AG10803 (cell line): ENCODE measurements around the gene AR.

ENCODE experiments used
- DNase-seq: peaks from one replicate; pipeline ENCODE4 v3.0.0; 2010; ENCODE audit warnings: low read depth
- H3K4me3 ChIP-seq: 2 replicates; pipeline ENCODE4 v1.5.1; 2011; ENCODE audit warnings: mild to moderate bottlenecking, low read length, control low read depth
- TF ChIP-seq, protein P1 (sequence below): conservative IDR thresholded peaks from 2 replicates; pipeline ENCODE4 v1.5.1; 2011; ENCODE audit warnings: mild to moderate bottlenecking, low read length, control low read depth, inconsistent platforms

AR gene

DNA sequence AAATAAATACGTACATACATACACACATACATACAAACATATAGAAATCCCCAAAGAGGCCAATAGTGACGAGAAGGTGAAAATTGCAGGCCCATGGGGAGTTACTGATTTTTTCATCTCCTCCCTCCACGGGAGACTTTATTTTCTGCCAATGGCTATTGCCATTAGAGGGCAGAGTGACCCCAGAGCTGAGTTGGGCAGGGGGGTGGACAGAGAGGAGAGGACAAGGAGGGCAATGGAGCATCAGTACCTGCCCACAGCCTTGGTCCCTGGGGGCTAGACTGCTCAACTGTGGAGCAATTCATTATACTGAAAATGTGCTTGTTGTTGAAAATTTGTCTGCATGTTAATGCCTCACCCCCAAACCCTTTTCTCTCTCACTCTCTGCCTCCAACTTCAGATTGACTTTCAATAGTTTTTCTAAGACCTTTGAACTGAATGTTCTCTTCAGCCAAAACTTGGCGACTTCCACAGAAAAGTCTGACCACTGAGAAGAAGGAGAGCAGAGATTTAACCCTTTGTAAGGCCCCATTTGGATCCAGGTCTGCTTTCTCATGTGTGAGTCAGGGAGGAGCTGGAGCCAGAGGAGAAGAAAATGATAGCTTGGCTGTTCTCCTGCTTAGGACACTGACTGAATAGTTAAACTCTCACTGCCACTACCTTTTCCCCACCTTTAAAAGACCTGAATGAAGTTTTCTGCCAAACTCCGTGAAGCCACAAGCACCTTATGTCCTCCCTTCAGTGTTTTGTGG is 180.7 kb downstream of the AR start:
- TF ChIP-seq, protein P1, sequence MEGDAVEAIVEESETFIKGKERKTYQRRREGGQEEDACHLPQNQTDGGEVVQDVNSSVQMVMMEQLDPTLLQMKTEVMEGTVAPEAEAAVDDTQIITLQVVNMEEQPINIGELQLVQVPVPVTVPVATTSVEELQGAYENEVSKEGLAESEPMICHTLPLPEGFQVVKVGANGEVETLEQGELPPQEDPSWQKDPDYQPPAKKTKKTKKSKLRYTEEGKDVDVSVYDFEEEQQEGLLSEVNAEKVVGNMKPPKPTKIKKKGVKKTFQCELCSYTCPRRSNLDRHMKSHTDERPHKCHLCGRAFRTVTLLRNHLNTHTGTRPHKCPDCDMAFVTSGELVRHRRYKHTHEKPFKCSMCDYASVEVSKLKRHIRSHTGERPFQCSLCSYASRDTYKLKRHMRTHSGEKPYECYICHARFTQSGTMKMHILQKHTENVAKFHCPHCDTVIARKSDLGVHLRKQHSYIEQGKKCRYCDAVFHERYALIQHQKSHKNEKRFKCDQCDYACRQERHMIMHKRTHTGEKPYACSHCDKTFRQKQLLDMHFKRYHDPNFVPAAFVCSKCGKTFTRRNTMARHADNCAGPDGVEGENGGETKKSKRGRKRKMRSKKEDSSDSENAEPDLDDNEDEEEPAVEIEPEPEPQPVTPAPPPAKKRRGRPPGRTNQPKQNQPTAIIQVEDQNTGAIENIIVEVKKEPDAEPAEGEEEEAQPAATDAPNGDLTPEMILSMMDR, result peak; percentile 24
- no peak for DNase-seq

DNA sequence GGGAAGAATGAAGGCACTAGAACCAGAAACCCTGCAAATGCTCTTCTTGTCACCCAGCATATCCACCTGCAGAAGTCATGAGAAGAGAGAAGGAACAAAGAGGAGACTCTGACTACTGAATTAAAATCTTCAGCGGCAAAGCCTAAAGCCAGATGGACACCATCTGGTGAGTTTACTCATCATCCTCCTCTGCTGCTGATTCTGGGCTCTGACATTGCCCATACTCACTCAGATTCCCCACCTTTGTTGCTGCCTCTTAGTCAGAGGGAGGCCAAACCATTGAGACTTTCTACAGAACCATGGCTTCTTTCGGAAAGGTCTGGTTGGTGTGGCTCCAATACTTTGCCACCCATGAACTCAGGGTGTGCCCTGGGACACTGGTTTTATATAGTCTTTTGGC is 181.7 kb downstream of the AR start:
- DNase-seq, result peak; percentile 42
- H3K4me3 ChIP-seq, result no peak overlapping the region
- TF ChIP-seq, protein P1, result no peak

More for the DNA sequence above, 180.7 kb downstream of the AR start:
- no peak overlapping the region for H3K4me3 ChIP-seq

DNA sequence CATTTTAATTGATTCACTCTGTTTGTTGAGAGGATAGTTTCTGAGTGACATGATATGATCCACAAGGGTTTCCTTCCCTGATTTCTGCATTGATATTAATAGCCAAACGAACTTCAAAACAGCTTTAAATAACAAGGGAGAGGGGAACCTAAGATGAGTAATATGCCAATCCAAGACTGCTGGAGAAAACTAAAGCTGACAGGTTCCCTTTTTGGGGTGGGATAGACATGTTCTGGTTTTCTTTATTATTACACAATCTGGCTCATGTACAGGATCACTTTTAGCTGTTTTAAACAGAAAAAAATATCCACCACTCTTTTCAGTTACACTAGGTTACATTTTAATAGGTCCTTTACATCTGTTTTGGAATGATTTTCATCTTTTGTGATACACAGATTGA is 182.2 kb downstream of the AR start:
- no peak for DNase-seq
- no peak overlapping the region for H3K4me3 ChIP-seq
- TF ChIP-seq, protein P1, result no peak

DNA sequence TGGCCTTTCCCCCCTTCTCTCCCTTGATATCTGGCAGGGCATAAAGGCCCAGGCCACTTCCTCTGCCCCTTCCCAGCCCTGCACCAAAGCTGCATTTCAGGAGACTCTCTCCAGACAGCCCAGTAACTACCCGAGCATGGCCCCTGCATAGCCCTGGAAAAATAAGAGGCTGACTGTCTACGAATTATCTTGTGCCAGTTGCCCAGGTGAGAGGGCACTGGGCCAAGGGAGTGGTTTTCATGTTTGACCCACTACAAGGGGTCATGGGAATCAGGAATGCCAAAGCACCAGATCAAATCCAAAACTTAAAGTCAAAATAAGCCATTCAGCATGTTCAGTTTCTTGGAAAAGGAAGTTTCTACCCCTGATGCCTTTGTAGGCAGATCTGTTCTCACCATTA is 183.8 kb downstream of the AR start:
- no peak overlapping the region for H3K4me3 ChIP-seq
- TF ChIP-seq, protein P1, result no peak
- no peak for DNase-seq

DNA sequence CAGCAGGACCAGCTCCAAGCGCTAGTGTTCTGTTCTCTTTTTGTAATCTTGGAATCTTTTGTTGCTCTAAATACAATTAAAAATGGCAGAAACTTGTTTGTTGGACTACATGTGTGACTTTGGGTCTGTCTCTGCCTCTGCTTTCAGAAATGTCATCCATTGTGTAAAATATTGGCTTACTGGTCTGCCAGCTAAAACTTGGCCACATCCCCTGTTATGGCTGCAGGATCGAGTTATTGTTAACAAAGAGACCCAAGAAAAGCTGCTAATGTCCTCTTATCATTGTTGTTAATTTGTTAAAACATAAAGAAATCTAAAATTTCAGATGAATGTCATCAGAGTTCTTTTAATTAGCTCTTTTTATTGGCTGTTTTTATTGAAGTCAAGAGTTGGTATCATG is 186.5 kb downstream of the AR start:
- DNase-seq, result no peak
- TF ChIP-seq, protein P1, result no peak
- H3K4me3 ChIP-seq, result no peak overlapping the region

DNA sequence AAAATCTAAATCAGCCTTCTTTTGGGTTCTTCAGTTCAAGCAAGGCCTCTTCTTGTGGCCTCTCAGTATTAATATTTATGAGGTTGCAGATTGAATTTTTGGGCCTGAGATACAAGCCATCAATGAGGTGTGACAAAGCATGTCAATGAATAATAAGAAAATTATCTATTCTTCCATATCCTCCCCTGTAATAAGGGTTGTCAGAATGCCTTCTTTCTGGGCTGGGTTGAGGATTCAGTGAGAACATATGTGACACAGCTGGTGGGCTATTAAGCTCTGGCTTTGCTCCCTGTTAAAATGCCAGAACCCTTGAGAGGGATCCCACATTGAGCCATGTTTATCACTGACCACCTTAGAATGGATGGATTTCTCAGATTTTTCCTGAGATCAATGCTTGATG is 187.2 kb downstream of the AR start:
- no peak overlapping the region for H3K4me3 ChIP-seq
- TF ChIP-seq, protein P1, result no peak
- DNase-seq, result no peak

DNA sequence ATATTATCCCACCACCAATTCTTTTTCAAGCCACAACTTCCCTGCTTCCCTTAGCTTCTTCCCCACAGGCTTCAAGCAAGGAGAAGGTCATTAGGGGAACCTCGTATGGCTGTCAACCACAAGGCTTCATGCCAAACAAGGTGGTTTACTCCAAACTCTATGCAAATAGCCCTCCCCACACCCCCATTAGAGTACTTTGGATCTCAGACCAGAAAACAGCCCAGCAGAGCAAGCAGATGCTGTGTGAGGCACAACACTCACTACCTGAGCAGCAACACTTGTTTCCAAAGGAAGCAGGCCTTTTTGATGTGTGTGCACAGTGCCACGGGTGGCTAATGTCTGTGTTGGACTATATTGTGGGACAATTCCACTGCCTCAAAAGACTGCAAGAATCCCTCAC is 189.0 kb downstream of the AR start:
- TF ChIP-seq, protein P1, result no peak
- H3K4me3 ChIP-seq, result no peak overlapping the region
- DNase-seq, result no peak
